ENCODE measurements around the gene CYP8B1.

CYP8B1 gene

DNA sequence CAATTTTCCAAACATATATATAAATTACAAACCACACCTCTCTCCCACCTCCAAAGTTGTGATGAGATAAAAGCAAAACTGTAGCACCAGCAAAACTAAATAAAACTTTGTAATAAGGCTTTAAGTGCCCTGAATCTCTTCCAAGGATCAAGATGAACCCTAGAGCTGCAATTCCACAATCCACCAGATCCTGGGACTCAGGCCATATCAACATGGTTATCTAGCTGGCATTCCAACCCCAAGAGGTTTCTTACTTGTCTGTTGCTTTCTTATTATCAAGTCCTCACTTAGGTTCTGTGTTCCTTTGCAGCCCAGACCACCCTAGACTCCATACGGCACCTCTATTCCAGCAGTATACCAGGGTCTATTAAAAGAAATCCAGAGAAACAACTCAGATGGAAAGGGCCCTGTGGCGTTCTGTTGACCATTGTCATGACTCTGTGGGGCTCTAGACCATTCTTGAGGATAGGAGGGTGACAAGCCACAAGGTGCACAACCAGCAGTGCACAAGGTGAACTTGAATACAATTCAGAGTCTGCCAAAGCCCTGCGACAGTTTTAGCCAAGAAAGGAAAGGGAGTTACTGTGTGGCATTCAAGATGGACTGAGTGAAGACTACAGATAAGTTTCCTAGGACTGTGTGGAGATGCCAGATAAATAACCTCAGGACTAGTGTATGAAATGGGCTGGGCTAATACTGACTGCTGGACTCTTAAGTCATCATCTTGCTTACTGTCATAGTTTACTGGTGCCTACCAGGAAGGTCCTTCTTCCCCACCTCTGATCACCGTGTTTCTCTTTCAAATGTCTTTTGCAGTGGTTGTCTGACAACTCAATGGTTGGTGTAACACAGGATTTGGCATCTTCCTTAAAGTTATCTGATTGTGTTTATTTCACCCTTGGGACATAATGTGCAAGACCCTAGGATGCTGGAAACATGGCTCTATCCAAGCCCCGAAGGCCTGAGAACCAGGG is 39.2 kb downstream of the CYP8B1 start:
- no peak overlapping the region for H3K4me3 ChIP-seq (ENCODE audit: low read length)
- TF ChIP-seq, protein P1, sequence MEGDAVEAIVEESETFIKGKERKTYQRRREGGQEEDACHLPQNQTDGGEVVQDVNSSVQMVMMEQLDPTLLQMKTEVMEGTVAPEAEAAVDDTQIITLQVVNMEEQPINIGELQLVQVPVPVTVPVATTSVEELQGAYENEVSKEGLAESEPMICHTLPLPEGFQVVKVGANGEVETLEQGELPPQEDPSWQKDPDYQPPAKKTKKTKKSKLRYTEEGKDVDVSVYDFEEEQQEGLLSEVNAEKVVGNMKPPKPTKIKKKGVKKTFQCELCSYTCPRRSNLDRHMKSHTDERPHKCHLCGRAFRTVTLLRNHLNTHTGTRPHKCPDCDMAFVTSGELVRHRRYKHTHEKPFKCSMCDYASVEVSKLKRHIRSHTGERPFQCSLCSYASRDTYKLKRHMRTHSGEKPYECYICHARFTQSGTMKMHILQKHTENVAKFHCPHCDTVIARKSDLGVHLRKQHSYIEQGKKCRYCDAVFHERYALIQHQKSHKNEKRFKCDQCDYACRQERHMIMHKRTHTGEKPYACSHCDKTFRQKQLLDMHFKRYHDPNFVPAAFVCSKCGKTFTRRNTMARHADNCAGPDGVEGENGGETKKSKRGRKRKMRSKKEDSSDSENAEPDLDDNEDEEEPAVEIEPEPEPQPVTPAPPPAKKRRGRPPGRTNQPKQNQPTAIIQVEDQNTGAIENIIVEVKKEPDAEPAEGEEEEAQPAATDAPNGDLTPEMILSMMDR (conservative IDR thresholded peaks at IDR 0.05; ENCODE audit: low read depth, low read length), result no peak
- no peak for DNase-seq (ENCODE audit: low read depth)

DNA sequence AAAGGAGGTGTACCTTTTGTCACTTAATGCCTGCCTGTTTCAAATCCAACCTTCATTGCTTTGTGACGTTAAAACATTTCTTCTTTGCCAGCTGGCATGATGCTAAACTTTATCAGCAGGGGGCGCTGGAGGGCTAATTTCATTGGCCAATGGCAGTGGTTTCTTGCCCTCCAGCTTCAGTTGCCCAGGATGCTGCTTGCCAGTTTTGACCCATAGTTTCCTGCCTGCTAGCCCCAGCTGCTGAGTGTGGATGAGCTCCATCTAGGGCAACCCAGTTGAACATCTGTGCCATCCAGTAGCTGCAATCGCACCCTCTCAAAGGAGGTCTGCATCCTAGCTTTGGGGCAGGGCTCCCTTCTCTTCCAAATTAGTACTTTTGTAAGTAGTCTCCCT is 44.4 kb downstream of the CYP8B1 start:
- DNase-seq (ENCODE audit: low read depth), result no peak
- no peak overlapping the region for H3K4me3 ChIP-seq (ENCODE audit: low read length)
- TF ChIP-seq, protein P1 (conservative IDR thresholded peaks at IDR 0.05; ENCODE audit: low read depth, low read length), result peak; percentile 77

DNA sequence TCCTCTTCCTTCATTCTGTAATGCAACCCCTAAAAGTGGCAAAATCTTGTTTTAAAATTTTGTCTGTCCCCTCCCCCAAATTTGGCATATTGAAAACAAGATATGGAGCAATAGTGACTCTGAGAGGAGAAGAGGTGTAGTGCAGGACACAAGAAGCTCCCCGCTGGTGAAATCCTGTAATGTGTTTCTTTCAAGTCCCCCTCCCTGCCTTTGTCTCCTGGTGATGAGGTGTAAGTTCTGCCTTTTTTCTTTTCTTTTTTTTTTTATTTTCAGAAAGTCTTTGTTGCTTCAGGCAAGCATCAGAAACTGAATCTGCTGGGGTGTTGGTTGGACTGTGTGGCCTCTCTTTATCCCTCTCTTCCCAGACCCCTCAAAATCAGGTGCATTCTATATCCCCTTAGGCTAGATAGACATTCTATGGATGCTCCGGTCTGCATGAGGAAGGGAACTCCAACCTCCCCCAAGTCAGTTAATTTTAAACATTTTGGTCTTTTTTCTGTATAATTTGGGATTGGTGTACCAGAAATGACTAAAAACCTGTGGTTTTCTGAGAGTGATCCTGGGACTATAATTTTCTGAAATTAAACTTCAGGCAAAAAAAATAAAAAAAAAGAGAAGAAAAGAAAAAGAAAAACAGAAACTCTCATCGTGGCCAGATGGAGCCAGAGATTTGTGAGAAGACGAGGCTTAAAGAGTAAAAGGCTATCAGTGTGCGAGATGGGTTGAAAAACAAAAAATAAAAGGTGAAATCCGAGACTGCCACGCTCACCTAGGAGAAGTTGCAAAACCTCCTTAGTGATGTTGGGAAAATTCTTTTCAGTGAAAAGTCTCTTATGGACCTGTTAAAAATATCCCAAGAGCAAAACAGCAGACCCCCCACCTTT is 45.0 kb downstream of the CYP8B1 start:
- DNase-seq (ENCODE audit: low read depth), result no peak
- TF ChIP-seq, protein P1 (conservative IDR thresholded peaks at IDR 0.05; ENCODE audit: low read depth, low read length), result peak; percentile 46
- H3K4me3 ChIP-seq (ENCODE audit: low read length), result no peak overlapping the region

DNA sequence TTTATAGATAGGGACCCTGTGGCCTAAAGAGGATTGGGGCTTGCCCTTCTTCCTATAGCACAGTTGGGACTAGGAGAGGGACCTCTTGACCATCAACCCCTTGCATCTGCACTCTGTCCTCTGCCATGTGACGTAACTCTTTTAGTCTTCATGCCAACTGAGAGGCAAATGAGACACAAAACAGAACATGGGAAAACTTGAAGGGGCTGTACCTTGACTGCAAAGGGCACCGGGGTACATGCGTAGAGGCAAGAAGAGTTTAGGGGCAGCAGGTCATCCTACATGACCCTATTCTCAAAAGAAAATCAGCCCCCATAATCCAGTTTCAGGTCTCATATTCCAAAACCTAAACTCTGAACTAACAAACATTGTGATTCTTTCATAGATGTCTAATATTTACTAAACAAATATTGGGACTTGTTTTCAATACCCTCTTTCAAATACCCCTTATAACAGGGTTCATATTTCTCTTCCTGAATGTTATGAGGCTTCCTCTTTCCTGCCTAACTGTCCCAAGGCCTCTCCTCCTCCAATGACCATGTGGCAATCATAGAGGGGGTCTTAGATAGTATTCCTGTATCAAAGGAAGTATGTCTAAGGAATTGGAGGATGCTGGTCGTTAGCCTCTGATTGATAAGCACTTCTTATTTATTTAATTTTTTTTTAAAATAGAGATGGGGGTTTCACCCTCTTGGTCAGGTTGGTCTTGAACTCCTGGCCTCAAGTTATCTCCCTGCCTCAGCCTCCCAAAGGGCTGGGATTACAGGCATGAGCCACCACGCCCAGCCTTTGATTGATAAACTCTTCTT is 45.8 kb downstream of the CYP8B1 start:
- no peak for DNase-seq (ENCODE audit: low read depth)
- no peak overlapping the region for H3K4me3 ChIP-seq (ENCODE audit: low read length)
- TF ChIP-seq, protein P1 (conservative IDR thresholded peaks at IDR 0.05; ENCODE audit: low read depth, low read length), result no peak

DNA sequence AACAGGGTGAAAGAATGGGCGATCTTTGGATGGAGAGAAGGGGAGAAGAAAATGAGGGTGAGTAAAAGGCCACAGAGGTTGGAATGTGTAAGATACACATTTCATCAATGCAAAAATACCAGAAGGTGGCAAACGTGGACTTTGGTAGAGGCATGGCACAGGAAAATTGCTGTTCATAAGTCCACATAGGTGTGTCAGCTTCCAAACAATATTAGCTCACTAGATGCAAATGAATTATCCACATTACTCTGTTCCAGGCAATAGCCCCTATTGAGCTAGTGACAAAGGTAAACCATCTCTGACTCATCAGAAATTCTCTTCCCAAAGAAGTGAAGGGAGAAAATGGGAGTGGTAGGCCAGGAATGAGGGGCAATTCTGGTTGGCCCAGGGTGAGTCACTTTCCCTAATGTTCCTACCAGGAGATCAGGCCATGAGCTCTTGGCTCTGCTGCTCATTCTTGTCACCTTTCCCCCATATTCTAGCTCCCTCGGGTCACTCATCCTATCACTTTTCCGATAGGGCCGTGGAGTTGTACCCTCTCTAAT is 46.5 kb downstream of the CYP8B1 start:
- no peak overlapping the region for H3K4me3 ChIP-seq (ENCODE audit: low read length)
- TF ChIP-seq, protein P1 (conservative IDR thresholded peaks at IDR 0.05; ENCODE audit: low read depth, low read length), result no peak
- DNase-seq (ENCODE audit: low read depth), result no peak

DNA sequence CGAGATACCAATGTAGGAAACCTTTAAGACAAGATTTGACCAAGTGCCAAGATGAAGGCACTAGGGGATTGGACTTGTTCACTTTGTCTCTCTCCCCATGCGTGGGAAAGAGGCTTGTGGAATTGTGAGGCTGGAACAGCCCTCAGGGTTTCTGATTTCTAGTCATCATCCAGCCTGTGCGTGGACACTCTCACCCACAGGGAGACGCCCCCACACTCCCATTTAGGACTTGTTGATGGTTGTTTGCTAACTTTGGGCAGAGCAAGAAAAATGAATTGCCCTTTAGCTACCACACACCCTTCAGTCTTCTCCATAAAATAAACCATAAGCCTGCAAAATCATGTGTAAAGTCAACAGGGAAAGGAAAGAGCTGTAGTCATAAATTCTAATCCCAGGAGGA is 48.0 kb downstream of the CYP8B1 start:
- no peak overlapping the region for H3K4me3 ChIP-seq (ENCODE audit: low read length)
- no peak for DNase-seq (ENCODE audit: low read depth)
- TF ChIP-seq, protein P1 (conservative IDR thresholded peaks at IDR 0.05; ENCODE audit: low read depth, low read length), result no peak

Data from retinal pigment epithelial cell (primary cell).